Mesenchymal stem cell (in vitro differentiated cells and primary cell): Measurements from ENCODE around the gene HBG2.
A peak's percentile ranks its signal among the peaks of the same experiment; 100 is the strongest.

Source experiments
- DNase-seq: peaks from one replicate; pipeline ENCODE4 v3.0.0-alpha.2; 2013
- H2AFZ ChIP-seq: one replicate; pipeline ENCODE4 v1.6.1; 2013; ENCODE audit warnings: low read depth, mild to moderate bottlenecking, control low read depth, inconsistent platforms, low read length, moderate library complexity
- H2AK5ac ChIP-seq: 2 replicates; pipeline ENCODE4 v1.6.1; 2013; ENCODE audit warnings: low read length, moderate library complexity, mild to moderate bottlenecking, inconsistent platforms; ENCODE audit not compliant: severe bottlenecking
- H2BK120ac ChIP-seq: one replicate; pipeline ENCODE4 v1.6.1; 2013; ENCODE audit warnings: low read depth, mild to moderate bottlenecking, inconsistent platforms, low read length, moderate library complexity
- H2BK12ac ChIP-seq, 2 experiments: one replicate each; pipeline ENCODE4 v1.6.1; 2013; ENCODE audit warnings: inconsistent platforms in 2 of 2, low read length in 2 of 2, mild to moderate bottlenecking in 2 of 2, moderate library complexity in 2 of 2, control low read depth in 1 of 2
- H2BK15ac ChIP-seq: one replicate; pipeline ENCODE4 v1.6.1; 2013; ENCODE audit warnings: mild to moderate bottlenecking, low read depth, inconsistent platforms; ENCODE audit not compliant: poor library complexity, severe bottlenecking
- H2BK5ac ChIP-seq: 2 replicates; pipeline ENCODE4 v1.6.1; 2013; ENCODE audit warnings: low read depth, mild to moderate bottlenecking, low read length, control low read depth, inconsistent platforms; ENCODE audit not compliant: poor library complexity, severe bottlenecking
- H3K14ac ChIP-seq, 2 experiments: one replicate each; pipeline ENCODE4 v1.6.1; 2013; ENCODE audit warnings: inconsistent platforms in 2 of 2, low read length in 2 of 2, control low read depth in 1 of 2, mild to moderate bottlenecking in 1 of 2, moderate library complexity in 1 of 2
- H3K18ac ChIP-seq, 2 experiments: one replicate each; pipeline ENCODE4 v1.6.1; 2013; ENCODE audit warnings: inconsistent platforms in 2 of 2, low read length in 2 of 2, control low read depth in 1 of 2, low read depth in 1 of 2, mild to moderate bottlenecking in 1 of 2
- H3K23ac ChIP-seq, 2 experiments: one replicate each; pipeline ENCODE4 v1.6.1; 2013; ENCODE audit warnings: inconsistent platforms in 2 of 2, low read length in 2 of 2, mild to moderate bottlenecking in 2 of 2, moderate library complexity in 2 of 2, control low read depth in 1 of 2
- H3K27ac ChIP-seq: 2 replicates; pipeline ENCODE4 v1.5.1; 2013; ENCODE audit warnings: mild to moderate bottlenecking, moderate library complexity, low read length, control low read depth, inconsistent platforms; ENCODE audit not compliant: poor library complexity, severe bottlenecking
- H3K27me3 ChIP-seq, 2 experiments: 2 replicates each; pipeline versions ENCODE4 v1.6.1 to v1.7.0; 2013; ENCODE audit warnings: low read length in 2 of 2, mild to moderate bottlenecking in 2 of 2, moderate library complexity in 2 of 2, control low read depth in 1 of 2, inconsistent platforms in 1 of 2; ENCODE audit not compliant: control insufficient read depth in 1 of 2, insufficient read depth in 1 of 2
- H3K36me3 ChIP-seq, 2 experiments: 2 replicates each; pipeline versions ENCODE4 v1.6.1 to v1.7.0; 2013; ENCODE audit warnings: low read length in 2 of 2, control low read depth in 1 of 2, inconsistent platforms in 1 of 2, low read depth in 1 of 2, mild to moderate bottlenecking in 1 of 2; ENCODE audit not compliant: insufficient read depth in 2 of 2, control insufficient read depth in 1 of 2
- H3K4ac ChIP-seq, 2 experiments: one replicate each; pipeline ENCODE4 v1.6.1; 2013; ENCODE audit warnings: inconsistent platforms in 2 of 2, low read length in 2 of 2, mild to moderate bottlenecking in 2 of 2, moderate library complexity in 2 of 2, control low read depth in 1 of 2, low read depth in 1 of 2
- H3K4me1 ChIP-seq: 2 replicates; pipeline ENCODE4 v1.6.1; 2013; ENCODE audit warnings: low read depth, low read length, control low read depth; ENCODE audit not compliant: control insufficient read depth, insufficient read depth
- H3K4me2 ChIP-seq: 2 replicates; pipeline ENCODE4 v1.6.1; 2013; ENCODE audit warnings: low read length, mild to moderate bottlenecking, inconsistent platforms; ENCODE audit not compliant: poor library complexity, severe bottlenecking
- H3K4me3 ChIP-seq, 2 experiments: 2 replicates each; pipeline versions ENCODE4 v1.5.1 to v1.7.0; 2013; ENCODE audit warnings: low read length in 2 of 2, mild to moderate bottlenecking in 2 of 2, control low read depth in 1 of 2, low read depth in 1 of 2; ENCODE audit not compliant: insufficient read depth in 1 of 2
- H3K79me1 ChIP-seq: replicated peaks from 2 replicates; pipeline ENCODE4 v1.6.1; 2013; ENCODE audit warnings: mild to moderate bottlenecking, control low read depth, low read length, inconsistent platforms; ENCODE audit not compliant: poor library complexity, severe bottlenecking
- H3K9ac ChIP-seq: 2 replicates; pipeline ENCODE4 v1.7.0; 2013; ENCODE audit warnings: mild to moderate bottlenecking, low read length, moderate library complexity
- H3K9me3 ChIP-seq: 2 replicates; pipeline ENCODE4 v1.7.0; 2013; ENCODE audit warnings: mild to moderate bottlenecking, low read length; ENCODE audit not compliant: control insufficient read depth
- H4K8ac ChIP-seq: one replicate; pipeline ENCODE4 v1.6.1; 2013; ENCODE audit warnings: inconsistent platforms, mild to moderate bottlenecking, low read length, moderate library complexity
- H4K91ac ChIP-seq: one replicate; pipeline ENCODE4 v1.6.1; 2013; ENCODE audit warnings: mild to moderate bottlenecking, low read length, inconsistent platforms
- whole genome bisulfite sequencing: methylation state at CpG from one replicate; pipeline ENCODE4 v1.1.7; 2013; ENCODE audit warnings: mixed read lengths; 5-methylcytosine and 5-hydroxymethylcytosine counted together

Gene HBG2

GRCh38 chr11:5282628-5283027, 28.0 kb upstream of the HBG2 start:
- Histone ChIP-seq H3K36me3 (no peaks in the 10 kb centered on the region), H3K14ac (no peak overlapping the region), H2BK120ac (no peak overlapping the region), H3K9me3 (no peaks in the 10 kb centered on the region), H4K8ac (no peak overlapping the region), H3K4me3 (no peak overlapping the region), H2BK15ac (no peak overlapping the region), H3K27ac (no peak overlapping the region), H2BK5ac (no peak overlapping the region), H3K4ac (no peak overlapping the region), H2AFZ (no peak overlapping the region), H3K79me1 (no peaks in the 10 kb centered on the region), H2BK12ac (no peak overlapping the region), H3K9ac (no peak overlapping the region), H3K18ac (no peak overlapping the region), H4K91ac (no peak overlapping the region), H3K23ac (no peak overlapping the region), H3K4me2 (no peak overlapping the region), H3K4me1 (peaks cover 3% of the 10 kb centered on the region), H2AK5ac (no peak overlapping the region), H3K27me3 (no peaks in the 10 kb centered on the region)
- DNase-seq = no peak
- WGBS = 79% methylated on average over 2 of the region's 2 CpGs

GRCh38 chr11:5281596-5281995, 27.0 kb upstream of the HBG2 start:
- H3K18ac ChIP-seq = no peak overlapping the region
- H3K79me1 ChIP-seq = no peaks in the 10 kb centered on the region
- no peak for DNase-seq
- no peaks in the 10 kb centered on the region for H3K9me3 ChIP-seq
- H3K27ac ChIP-seq = no peak overlapping the region
- no peak overlapping the region for H3K23ac ChIP-seq
- no peak overlapping the region for H4K91ac ChIP-seq
- H2BK12ac ChIP-seq = peak overlapping the region in 1 of 2 experiments; percentile 68
- H3K4me2 ChIP-seq = no peak overlapping the region
- H3K4ac ChIP-seq = peak overlapping the region in 1 of 2 experiments; percentile 63
- no peaks in the 10 kb centered on the region for H3K27me3 ChIP-seq
- no peak overlapping the region for H4K8ac ChIP-seq
- H3K9ac ChIP-seq = no peak overlapping the region
- peaks cover 3% of the 10 kb centered on the region for H3K4me1 ChIP-seq
- no peak overlapping the region for H2BK5ac ChIP-seq
- no peak overlapping the region for H3K4me3 ChIP-seq
- no peak overlapping the region for H3K14ac ChIP-seq
- no peak overlapping the region for H2BK15ac ChIP-seq
- H2AFZ ChIP-seq = no peak overlapping the region
- H2AK5ac ChIP-seq = peak overlapping the region; percentile 5
- H2BK120ac ChIP-seq = no peak overlapping the region
- no peaks in the 10 kb centered on the region for H3K36me3 ChIP-seq

GRCh38 chr11:5280582-5281102, 26.1 kb upstream of the HBG2 start:
- H2BK12ac ChIP-seq = no peak overlapping the region

GRCh38 chr11:5279471-5280090, 25.0 kb upstream of the HBG2 start:
- Histone ChIP-seq H3K9me3 (no peaks in the 10 kb centered on the region), H3K4ac (peak overlapping the region in 1 of 2 experiments; percentile 47), H3K18ac (peak overlapping the region; percentile 67 to 68), H4K8ac (no peak overlapping the region), H2BK5ac (no peak overlapping the region), H3K4me1 (peaks cover 3% of the 10 kb centered on the region), H3K36me3 (no peaks in the 10 kb centered on the region), H3K4me3 (no peak overlapping the region), H3K14ac (no peak overlapping the region), H4K91ac (no peak overlapping the region), H3K23ac (no peak overlapping the region), H2BK12ac (peak overlapping the region; percentile 41 to 77), H2AFZ (no peak overlapping the region), H2BK120ac (no peak overlapping the region), H3K9ac (no peak overlapping the region), H3K27ac (no peak overlapping the region), H3K4me2 (no peak overlapping the region), H2BK15ac (no peak overlapping the region), H3K79me1 (no peaks in the 10 kb centered on the region), H2AK5ac (no peak overlapping the region), H3K27me3 (no peaks in the 10 kb centered on the region)
- WGBS = 26% methylated on average over 4 of the region's 4 CpGs
- DNase-seq = no peak

More at GRCh38 chr11:5280582-5281102, 26.1 kb upstream of the HBG2 start:
- no peaks in the 10 kb centered on the region for H3K9me3 ChIP-seq
- H3K79me1 ChIP-seq = no peaks in the 10 kb centered on the region
- H3K9ac ChIP-seq = peak overlapping the region; percentile 10
- no peak overlapping the region for H3K4me2 ChIP-seq
- no peak overlapping the region for H2BK120ac ChIP-seq
- H2BK15ac ChIP-seq = no peak overlapping the region
- H3K18ac ChIP-seq = no peak overlapping the region
- H2AFZ ChIP-seq = no peak overlapping the region
- no peak overlapping the region for H3K23ac ChIP-seq
- H3K14ac ChIP-seq = no peak overlapping the region
- peaks cover 3% of the 10 kb centered on the region for H3K4me1 ChIP-seq
- no peak overlapping the region for H4K8ac ChIP-seq
- peak; percentile 99 for DNase-seq
- 0% methylated on average over 3 of the region's 3 CpGs for WGBS
- H3K36me3 ChIP-seq = no peaks in the 10 kb centered on the region
- H2BK5ac ChIP-seq = no peak overlapping the region
- H2AK5ac ChIP-seq = no peak overlapping the region
- H3K4ac ChIP-seq = no peak overlapping the region
- H3K27me3 ChIP-seq = no peaks in the 10 kb centered on the region
- H4K91ac ChIP-seq = no peak overlapping the region
- no peak overlapping the region for H3K4me3 ChIP-seq
- H3K27ac ChIP-seq = no peak overlapping the region
